KMS-11 (cell line): ENCODE results near the gene PIEZO2.

Experiments used
- H2AFZ ChIP-seq: fragments of 200-600 bp; sonication (generic); 2 replicates; pipeline ENCODE4 v1.6.1; 2016; ENCODE audit warnings: antibody characterized with exemption, mixed run types, low read depth
- H3K27ac ChIP-seq: fragments of 200-600 bp; sonication (generic); 2 replicates; pipeline ENCODE4 v1.6.1; 2016; ENCODE audit warnings: mild to moderate bottlenecking, mixed run types
- H3K27me3 ChIP-seq: fragments of 200-600 bp; sonication (generic); 2 replicates; pipeline ENCODE4 v1.6.1; 2017; ENCODE audit warnings: mild to moderate bottlenecking, low read depth, mixed run types, moderate library complexity; ENCODE audit not compliant: insufficient read depth
- H3K36me3 ChIP-seq: fragments of 200-600 bp; sonication (generic); 2 replicates; pipeline ENCODE4 v1.6.1; 2017; ENCODE audit warnings: mild to moderate bottlenecking, mixed run types; ENCODE audit not compliant: insufficient read depth
- H3K4me1 ChIP-seq: fragments of 200-600 bp; sonication (generic); 2 replicates; pipeline ENCODE4 v1.6.1; 2016; ENCODE audit warnings: mild to moderate bottlenecking, low read depth, mixed run types; ENCODE audit not compliant: poor library complexity, severe bottlenecking
- H3K4me2 ChIP-seq: fragments of 200-600 bp; sonication (generic); 2 replicates; pipeline ENCODE4 v1.7.0; 2016; ENCODE audit warnings: mild to moderate bottlenecking, mixed run types
- H3K4me3 ChIP-seq: fragments of 200-600 bp; sonication (generic); IDR thresholded peaks from 2 replicates; pipeline ENCODE4 v1.6.1; 2017; ENCODE audit warnings: low read depth, low read length, mixed read lengths; ENCODE audit not compliant: insufficient read depth
- H3K79me2 ChIP-seq: fragments of 200-600 bp; sonication (generic); 2 replicates; pipeline ENCODE4 v1.6.1; 2016; ENCODE audit warnings: low read depth, mixed run types; ENCODE audit not compliant: insufficient read depth
- H3K9ac ChIP-seq: fragments of 200-600 bp; sonication (generic); 2 replicates; pipeline ENCODE4 v1.6.1; 2016; ENCODE audit warnings: mild to moderate bottlenecking, mixed run types
- H4K20me1 ChIP-seq: fragments of 200-600 bp; sonication (generic); 2 replicates; pipeline ENCODE4 v1.6.1; 2016; ENCODE audit warnings: mild to moderate bottlenecking, mixed run types; ENCODE audit not compliant: insufficient read depth
- TF ChIP-seq, protein P1 (sequence below): fragments of 200-600 bp; sonication (generic); conservative IDR thresholded peaks from 2 replicates; pipeline ENCODE4 v1.6.1; 2017; ENCODE audit warnings: low read depth, mild to moderate bottlenecking, antibody characterized with exemption, low read length, moderate library complexity, mixed read lengths

Gene PIEZO2

DNA sequence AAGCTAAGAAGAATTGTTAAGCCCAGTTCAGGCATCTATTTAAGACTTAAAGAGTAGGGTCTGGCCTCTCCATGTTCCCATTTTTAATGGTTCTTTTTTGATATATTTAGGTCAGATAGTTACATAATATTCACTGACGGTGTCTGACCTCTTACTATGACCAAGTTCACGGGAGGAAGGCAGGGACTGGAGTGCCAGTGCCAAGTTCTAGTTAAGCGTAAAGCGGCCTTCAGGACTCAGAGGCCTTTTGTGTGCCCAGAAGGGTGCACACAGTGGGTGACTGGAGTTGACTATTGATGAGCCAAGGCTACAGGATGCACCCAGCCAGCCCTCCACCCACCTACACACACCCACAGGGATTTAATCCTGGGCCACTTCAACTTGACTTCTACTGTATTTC lies 290.9 kb downstream of the PIEZO2 start:
- H4K20me1 ChIP-seq: no peaks in the 10 kb centered on the region
- no peak overlapping the region for H3K9ac ChIP-seq
- H3K79me2 ChIP-seq: no peaks in the 10 kb centered on the region
- TF ChIP-seq, protein P1, sequence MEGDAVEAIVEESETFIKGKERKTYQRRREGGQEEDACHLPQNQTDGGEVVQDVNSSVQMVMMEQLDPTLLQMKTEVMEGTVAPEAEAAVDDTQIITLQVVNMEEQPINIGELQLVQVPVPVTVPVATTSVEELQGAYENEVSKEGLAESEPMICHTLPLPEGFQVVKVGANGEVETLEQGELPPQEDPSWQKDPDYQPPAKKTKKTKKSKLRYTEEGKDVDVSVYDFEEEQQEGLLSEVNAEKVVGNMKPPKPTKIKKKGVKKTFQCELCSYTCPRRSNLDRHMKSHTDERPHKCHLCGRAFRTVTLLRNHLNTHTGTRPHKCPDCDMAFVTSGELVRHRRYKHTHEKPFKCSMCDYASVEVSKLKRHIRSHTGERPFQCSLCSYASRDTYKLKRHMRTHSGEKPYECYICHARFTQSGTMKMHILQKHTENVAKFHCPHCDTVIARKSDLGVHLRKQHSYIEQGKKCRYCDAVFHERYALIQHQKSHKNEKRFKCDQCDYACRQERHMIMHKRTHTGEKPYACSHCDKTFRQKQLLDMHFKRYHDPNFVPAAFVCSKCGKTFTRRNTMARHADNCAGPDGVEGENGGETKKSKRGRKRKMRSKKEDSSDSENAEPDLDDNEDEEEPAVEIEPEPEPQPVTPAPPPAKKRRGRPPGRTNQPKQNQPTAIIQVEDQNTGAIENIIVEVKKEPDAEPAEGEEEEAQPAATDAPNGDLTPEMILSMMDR: no peak
- peaks cover 4% of the 10 kb centered on the region for H3K4me1 ChIP-seq
- no peak overlapping the region for H3K27ac ChIP-seq
- no peaks in the 10 kb centered on the region for H3K27me3 ChIP-seq
- no peaks in the 10 kb centered on the region for H3K36me3 ChIP-seq
- H3K4me2 ChIP-seq: no peak overlapping the region
- H2AFZ ChIP-seq: no peak overlapping the region
- H3K4me3 ChIP-seq: no peak overlapping the region

GRCh38 chr18:10856132-10856531 lies 293.2 kb downstream of the PIEZO2 start:
- Histone ChIP-seq H3K9ac (no peak overlapping the region), H3K4me3 (no peak overlapping the region), H3K36me3 (no peaks in the 10 kb centered on the region), H3K4me2 (no peak overlapping the region), H3K4me1 (peaks cover 21% of the 10 kb centered on the region), H4K20me1 (no peaks in the 10 kb centered on the region), H3K27ac (no peak overlapping the region), H3K27me3 (no peaks in the 10 kb centered on the region), H3K79me2 (no peaks in the 10 kb centered on the region), H2AFZ (no peak overlapping the region)
- TF ChIP-seq, protein P1: no peak

- H4K20me1 ChIP-seq: no peaks in the 10 kb centered on the region
- H3K27ac ChIP-seq: no peak overlapping the region
- no peaks in the 10 kb centered on the region for H3K36me3 ChIP-seq
- H3K79me2 ChIP-seq: no peaks in the 10 kb centered on the region
- TF ChIP-seq, protein P1: no peak
- no peak overlapping the region for H3K9ac ChIP-seq
- no peak overlapping the region for H2AFZ ChIP-seq
- no peak overlapping the region for H3K4me2 ChIP-seq
- peaks cover 51% of the 10 kb centered on the region for H3K4me1 ChIP-seq
- no peak overlapping the region for H3K4me3 ChIP-seq
- no peaks in the 10 kb centered on the region for H3K27me3 ChIP-seq
Measured at GRCh38 chr18:10852385-10853303, 296.7 kb downstream of the PIEZO2 start.

DNA sequence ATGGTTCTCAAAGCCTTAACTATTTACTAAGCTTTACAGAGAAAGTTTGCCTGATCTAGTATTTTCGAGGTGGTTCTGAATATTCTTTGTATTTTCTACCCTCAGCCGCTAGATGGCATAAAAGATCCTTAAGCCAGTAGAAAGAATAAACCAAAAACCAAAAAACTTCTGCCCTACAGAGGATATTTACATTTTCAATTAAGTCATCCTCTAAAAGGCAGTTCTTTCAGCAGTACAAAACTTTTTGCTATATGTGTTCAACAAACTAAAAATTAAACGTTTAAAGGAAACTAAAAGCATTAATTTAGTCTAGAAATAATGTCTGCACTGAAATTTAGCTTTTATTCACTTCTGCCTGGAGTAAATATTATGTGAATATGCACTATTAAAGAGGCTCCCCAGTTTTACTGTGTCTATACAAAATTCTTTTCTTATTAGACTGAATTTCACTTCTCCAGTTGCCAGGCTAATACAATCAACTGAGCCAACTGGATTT lies 297.5 kb downstream of the PIEZO2 start:
- no peak overlapping the region for H3K4me3 ChIP-seq
- no peak overlapping the region for H3K9ac ChIP-seq
- TF ChIP-seq, protein P1: peak; percentile 85
- H2AFZ ChIP-seq: no peak overlapping the region
- H3K4me1 ChIP-seq: peaks cover 52% of the 10 kb centered on the region
- H3K36me3 ChIP-seq: no peaks in the 10 kb centered on the region
- no peak overlapping the region for H3K27ac ChIP-seq
- H4K20me1 ChIP-seq: no peaks in the 10 kb centered on the region
- peak overlapping the region; percentile 31; the same call in 1 of the 2 replicates for H3K4me2 ChIP-seq
- H3K27me3 ChIP-seq: no peaks in the 10 kb centered on the region
- no peaks in the 10 kb centered on the region for H3K79me2 ChIP-seq
